ENCODE data around the gene ZDHHC14.

Gene ZDHHC14

DNA sequence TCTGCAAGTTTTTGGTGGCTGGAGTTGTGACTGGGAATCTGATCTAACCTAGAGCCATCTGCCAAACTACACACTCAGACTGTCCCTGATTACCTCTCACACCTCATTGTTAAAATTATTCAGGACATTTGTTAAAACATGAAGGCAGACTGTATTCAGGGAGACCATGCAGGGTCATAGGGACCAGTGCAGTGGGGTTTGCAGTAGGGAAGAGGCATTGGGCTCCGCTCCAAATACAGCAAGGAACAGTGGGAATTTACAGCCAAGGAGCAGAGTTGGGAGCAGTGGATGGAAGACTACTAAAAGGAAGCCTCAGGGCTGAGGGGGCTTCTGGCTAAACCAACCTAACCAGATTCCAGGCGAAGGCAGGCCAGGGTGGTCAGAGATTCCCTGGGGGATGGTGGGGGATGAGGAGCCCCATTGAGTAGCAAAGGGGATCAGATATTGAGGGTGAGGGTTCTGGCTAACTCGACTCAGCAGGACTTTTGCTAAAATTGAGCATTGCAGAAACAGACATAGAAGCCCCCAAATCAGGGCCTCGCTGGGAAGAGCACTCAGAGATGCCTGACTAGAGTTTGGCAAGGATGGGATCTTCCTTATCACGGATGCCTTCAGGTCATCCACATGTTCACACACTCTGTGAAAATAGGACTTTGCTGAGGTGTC is 172.0 kb downstream of the ZDHHC14 start:
- Histone ChIP-seq H3K27me3 (replicated peaks) (no peaks in the 10 kb centered on the region), H3K27ac (no peak overlapping the region), H3K4me3 (ENCODE audit: low read depth, low read length) (no peak overlapping the region), H3K36me3 (replicated peaks) (no peaks in the 10 kb centered on the region)
- DNase-seq: no peak
- in situ Hi-C loops (cut with HindIII; ENCODE audit: low pct_ligation_motif_present, low sequenced_read_pairs): no loop called here
- TF ChIP-seq, protein P1, sequence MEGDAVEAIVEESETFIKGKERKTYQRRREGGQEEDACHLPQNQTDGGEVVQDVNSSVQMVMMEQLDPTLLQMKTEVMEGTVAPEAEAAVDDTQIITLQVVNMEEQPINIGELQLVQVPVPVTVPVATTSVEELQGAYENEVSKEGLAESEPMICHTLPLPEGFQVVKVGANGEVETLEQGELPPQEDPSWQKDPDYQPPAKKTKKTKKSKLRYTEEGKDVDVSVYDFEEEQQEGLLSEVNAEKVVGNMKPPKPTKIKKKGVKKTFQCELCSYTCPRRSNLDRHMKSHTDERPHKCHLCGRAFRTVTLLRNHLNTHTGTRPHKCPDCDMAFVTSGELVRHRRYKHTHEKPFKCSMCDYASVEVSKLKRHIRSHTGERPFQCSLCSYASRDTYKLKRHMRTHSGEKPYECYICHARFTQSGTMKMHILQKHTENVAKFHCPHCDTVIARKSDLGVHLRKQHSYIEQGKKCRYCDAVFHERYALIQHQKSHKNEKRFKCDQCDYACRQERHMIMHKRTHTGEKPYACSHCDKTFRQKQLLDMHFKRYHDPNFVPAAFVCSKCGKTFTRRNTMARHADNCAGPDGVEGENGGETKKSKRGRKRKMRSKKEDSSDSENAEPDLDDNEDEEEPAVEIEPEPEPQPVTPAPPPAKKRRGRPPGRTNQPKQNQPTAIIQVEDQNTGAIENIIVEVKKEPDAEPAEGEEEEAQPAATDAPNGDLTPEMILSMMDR (IDR thresholded peaks at IDR 0.05; ENCODE audit: low read depth, low read length, missing control alignments): no peak

DNA sequence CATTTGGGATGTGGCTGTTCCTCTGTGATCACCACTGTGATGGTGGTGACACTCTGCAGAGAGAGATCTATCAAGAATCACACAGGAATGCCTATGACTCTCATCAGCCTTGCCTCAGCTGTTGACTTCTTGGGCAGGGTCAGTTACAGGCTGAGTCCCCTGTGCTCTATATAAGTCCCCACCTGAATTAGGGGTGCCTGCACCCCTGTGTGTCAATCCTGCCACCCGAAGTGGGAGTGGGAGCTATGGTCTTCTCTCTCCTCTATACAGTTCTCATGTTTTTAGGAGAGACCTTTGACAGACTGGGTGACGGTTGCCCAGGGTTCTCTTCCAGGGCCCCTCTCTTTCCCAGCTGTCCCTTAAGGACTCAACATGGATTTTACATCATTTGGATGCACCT is 173.8 kb downstream of the ZDHHC14 start:
- in situ Hi-C loops (cut with HindIII; ENCODE audit: low pct_ligation_motif_present, low sequenced_read_pairs): no loop called here
- DNase-seq: no peak
- no peaks in the 10 kb centered on the region for H3K36me3 ChIP-seq (replicated peaks)
- no peak overlapping the region for H3K27ac ChIP-seq
- no peak overlapping the region for H3K4me3 ChIP-seq (ENCODE audit: low read depth, low read length)
- no peaks in the 10 kb centered on the region for H3K27me3 ChIP-seq (replicated peaks)
- TF ChIP-seq, protein P1 (IDR thresholded peaks at IDR 0.05; ENCODE audit: low read depth, low read length, missing control alignments): no peak

DNA sequence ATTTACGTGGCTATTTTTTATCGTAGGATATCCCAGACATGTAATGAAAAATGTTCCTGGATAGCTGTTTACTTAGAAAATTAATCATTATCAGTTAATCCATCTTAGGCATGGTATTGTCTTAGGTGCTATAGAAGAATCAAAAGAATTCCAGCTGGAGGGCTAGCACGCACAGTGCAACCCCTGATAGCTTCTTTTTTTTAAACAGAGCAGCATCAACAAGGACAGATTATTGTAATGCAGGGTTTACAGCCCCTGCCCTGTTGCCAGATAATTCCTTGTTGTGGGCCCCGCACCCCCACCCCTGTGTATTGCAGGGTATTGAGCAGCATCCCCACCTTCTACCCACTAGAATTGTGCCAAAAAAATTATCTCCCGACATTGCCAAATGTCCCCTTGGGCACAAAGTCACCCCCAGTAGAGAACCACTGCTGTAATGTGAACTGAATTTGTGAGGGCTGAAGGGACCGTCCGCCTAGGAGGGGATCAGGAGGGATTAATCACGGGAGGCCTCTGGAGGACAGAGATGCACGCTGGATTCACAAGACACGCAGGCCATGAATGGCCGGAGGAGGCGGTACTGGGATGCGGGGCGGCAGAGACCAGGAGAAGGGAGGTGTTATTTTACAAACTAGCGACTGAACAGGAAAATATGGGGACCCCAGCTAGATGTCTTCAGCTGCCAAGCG is 174.6 kb downstream of the ZDHHC14 start:
- in situ Hi-C loops (cut with HindIII; ENCODE audit: low pct_ligation_motif_present, low sequenced_read_pairs): no loop called here

DNA sequence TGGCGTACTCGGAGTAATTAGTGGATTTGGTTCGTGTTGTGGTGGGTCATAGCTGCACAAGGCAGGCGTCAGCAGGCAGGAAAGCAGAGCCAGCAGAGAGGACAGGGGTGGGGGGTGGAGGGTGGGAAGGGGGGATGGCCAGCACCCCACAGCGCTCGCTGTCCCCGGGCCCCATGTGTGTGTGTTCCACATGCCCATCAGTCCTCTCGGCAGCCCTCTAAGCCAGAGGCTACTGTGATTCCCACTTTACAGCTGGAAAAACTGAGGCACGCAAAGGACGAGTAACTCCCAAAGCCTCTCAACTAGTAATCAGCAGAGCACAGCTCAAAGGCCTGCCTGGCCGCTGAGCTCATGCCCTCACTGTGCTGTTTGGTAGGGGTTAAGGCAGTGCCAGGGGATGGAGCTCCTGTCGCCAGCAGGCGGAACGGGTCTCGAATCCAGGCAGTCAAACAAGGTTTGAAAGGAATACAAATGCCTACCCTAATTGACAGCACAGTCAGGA is 175.2 kb downstream of the ZDHHC14 start:
- no peak overlapping the region for H3K4me3 ChIP-seq (ENCODE audit: low read depth, low read length)
- no peak for DNase-seq

More for the DNA sequence above, 174.6 kb downstream of the ZDHHC14 start:
- H3K27me3 ChIP-seq (replicated peaks): no peaks in the 10 kb centered on the region
- H3K36me3 ChIP-seq (replicated peaks): no peaks in the 10 kb centered on the region
- TF ChIP-seq, protein P1 (IDR thresholded peaks at IDR 0.05; ENCODE audit: low read depth, low read length, missing control alignments): no peak
- DNase-seq: no peak
- no peak overlapping the region for H3K4me3 ChIP-seq (ENCODE audit: low read depth, low read length)
- no peak overlapping the region for H3K27ac ChIP-seq

DNA sequence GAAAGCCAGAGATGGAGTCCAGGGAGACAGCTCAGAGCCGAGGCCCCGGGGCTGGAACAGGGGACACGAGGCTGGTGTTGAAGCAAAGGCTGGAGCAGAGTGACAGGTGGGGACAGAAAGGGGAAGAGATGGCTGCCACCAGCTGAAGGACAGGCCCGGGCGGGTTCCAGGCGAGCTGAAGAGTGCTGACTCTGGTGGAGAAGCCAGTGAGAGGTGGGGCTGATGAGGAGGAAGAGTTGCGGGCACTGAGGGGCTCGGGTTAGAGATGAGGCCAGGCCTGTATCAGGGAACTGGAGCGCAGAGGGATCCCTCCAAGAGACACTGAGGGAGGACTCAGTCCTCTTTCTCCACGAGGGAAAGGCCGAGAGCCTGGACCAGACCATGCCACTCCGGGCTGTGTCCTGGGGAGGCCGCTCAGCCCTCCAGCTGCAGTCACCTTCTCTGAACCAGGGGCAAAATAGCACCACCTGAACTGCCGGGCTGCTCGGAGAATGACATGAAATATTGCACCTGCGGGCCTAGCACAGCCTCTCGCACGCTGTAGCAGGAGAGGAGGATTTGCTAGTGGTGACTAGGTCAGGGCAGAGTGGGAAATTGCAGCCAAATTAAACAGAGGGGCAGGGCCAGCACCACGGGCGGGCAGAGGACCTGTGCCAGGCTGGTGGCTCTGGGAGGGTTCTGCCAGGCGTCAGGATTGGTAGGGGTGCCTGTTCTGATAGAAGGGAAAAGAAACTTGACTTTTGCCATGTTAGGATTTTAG is 175.9 kb downstream of the ZDHHC14 start:
- Histone ChIP-seq H3K4me3 (ENCODE audit: low read depth, low read length) (no peak overlapping the region), H3K36me3 (replicated peaks) (no peaks in the 10 kb centered on the region), H3K27ac (no peak overlapping the region), H3K27me3 (replicated peaks) (no peaks in the 10 kb centered on the region)
- TF ChIP-seq, protein P1 (IDR thresholded peaks at IDR 0.05; ENCODE audit: low read depth, low read length, missing control alignments): no peak
- DNase-seq: no peak
- in situ Hi-C loops (cut with HindIII; ENCODE audit: low pct_ligation_motif_present, low sequenced_read_pairs): no loop called here

More for the DNA sequence above, 175.2 kb downstream of the ZDHHC14 start:
- in situ Hi-C loops (cut with HindIII; ENCODE audit: low pct_ligation_motif_present, low sequenced_read_pairs): no loop called here
- H3K36me3 ChIP-seq (replicated peaks): no peaks in the 10 kb centered on the region
- no peaks in the 10 kb centered on the region for H3K27me3 ChIP-seq (replicated peaks)
- TF ChIP-seq, protein P1 (IDR thresholded peaks at IDR 0.05; ENCODE audit: low read depth, low read length, missing control alignments): no peak
- no peak overlapping the region for H3K27ac ChIP-seq
